ENCODE data around the gene PCDH1. TPM values are rescaled to one million over a fixed set of nuclear protein-coding genes. Genes with fewer than 3 reads are reported as not detected.

PCDH1 gene
- total RNA-seq, 1 experiment from 2014 or later: 0.45 TPM

DNA sequence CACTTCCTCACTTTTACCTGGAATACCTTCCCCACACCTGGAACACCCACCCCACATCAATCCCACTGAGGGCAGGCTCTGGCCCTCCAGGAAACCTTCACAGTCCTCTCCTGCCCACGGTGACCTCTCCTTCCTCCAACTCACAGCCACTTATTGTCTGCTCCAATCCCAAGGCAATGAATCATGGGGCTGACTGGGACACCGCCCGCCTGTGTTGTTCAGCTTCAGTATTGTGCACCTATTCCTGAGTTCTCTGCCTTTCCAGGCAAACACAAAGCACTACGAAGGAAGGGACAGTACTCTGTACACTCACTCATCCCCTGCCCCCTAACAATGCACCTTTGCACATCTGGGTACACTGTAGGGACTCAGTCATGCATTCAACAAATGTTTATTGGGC is 7.3 kb downstream of the PCDH1 start:
- intact Hi-C loops (cut with micrococcal nuclease; ENCODE audit: unreplicated experiment): no loop called here
- peaks cover 25% of the 10 kb centered on the region for H3K27me3 ChIP-seq (replicated peaks; ENCODE audit: insufficient read depth, low read depth, low read length, poor library complexity)
- H3K27ac ChIP-seq (ENCODE audit: low read depth, low read length, poor library complexity, severe bottlenecking): no peak overlapping the region

DNA sequence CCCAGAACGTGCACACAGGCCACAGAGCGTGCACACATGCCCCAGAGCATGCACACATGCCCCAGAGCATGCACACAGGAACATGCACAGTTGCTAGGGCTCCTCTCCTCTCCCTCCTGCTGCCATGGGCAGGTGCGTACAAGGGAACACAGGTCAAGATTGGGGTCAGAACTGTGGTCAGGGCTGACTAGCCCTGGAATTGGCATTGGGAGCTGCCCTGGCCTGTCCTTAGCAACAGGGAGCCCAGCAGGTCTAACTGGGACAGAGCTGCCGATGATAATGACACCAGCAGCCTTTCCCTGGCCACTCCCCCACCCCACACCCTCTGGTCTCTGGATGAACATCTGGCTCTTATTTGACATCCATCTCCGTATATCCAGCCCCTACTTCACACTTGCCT is 8.0 kb downstream of the PCDH1 start:
- Histone ChIP-seq H3K27ac (ENCODE audit: low read depth, low read length, poor library complexity, severe bottlenecking) (no peak overlapping the region), H3K4me1 (ENCODE audit: insufficient read depth, low read length, poor library complexity, severe bottlenecking) (no peaks in the 10 kb centered on the region), H3K27me3 (replicated peaks; ENCODE audit: insufficient read depth, low read depth, low read length, poor library complexity) (peaks cover 19% of the 10 kb centered on the region), H3K4me3 (ENCODE audit: low read depth, low read length, poor library complexity, severe bottlenecking) (no peak overlapping the region), H3K36me3 (ENCODE audit: insufficient read depth, low read length, poor library complexity, severe bottlenecking) (no peaks in the 10 kb centered on the region), H3K9me3 (ENCODE audit: low read depth, low read length, poor library complexity, severe bottlenecking) (no peaks in the 10 kb centered on the region)
- BruUV-seq (replicated peaks): no TSS peak
- POLR2A ChIA-PET (ENCODE audit: low non-redundant PET): no interaction called here
- intact Hi-C loops (cut with micrococcal nuclease; ENCODE audit: unreplicated experiment): no loop called here
- TF ChIP-seq, protein P1, sequence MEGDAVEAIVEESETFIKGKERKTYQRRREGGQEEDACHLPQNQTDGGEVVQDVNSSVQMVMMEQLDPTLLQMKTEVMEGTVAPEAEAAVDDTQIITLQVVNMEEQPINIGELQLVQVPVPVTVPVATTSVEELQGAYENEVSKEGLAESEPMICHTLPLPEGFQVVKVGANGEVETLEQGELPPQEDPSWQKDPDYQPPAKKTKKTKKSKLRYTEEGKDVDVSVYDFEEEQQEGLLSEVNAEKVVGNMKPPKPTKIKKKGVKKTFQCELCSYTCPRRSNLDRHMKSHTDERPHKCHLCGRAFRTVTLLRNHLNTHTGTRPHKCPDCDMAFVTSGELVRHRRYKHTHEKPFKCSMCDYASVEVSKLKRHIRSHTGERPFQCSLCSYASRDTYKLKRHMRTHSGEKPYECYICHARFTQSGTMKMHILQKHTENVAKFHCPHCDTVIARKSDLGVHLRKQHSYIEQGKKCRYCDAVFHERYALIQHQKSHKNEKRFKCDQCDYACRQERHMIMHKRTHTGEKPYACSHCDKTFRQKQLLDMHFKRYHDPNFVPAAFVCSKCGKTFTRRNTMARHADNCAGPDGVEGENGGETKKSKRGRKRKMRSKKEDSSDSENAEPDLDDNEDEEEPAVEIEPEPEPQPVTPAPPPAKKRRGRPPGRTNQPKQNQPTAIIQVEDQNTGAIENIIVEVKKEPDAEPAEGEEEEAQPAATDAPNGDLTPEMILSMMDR (conservative IDR thresholded peaks at IDR 0.05; ENCODE audit: low read depth, low read length): no peak
- TF ChIP-seq EZH2 (IDR thresholded peaks at IDR 0.05; ENCODE audit: borderline replicate concordance, low read depth, low read length, poor library complexity, severe bottlenecking): no peak
- DNase-seq (ENCODE audit: low spot score): no peak
- CTCF ChIA-PET: no interaction called here

More for the DNA sequence above, 7.3 kb downstream of the PCDH1 start:
- DNase-seq (ENCODE audit: low spot score): no peak
- Histone ChIP-seq H3K36me3 (ENCODE audit: insufficient read depth, low read length, poor library complexity, severe bottlenecking) (no peaks in the 10 kb centered on the region), H3K9me3 (ENCODE audit: low read depth, low read length, poor library complexity, severe bottlenecking) (no peaks in the 10 kb centered on the region), H3K4me1 (ENCODE audit: insufficient read depth, low read length, poor library complexity, severe bottlenecking) (peaks cover 5% of the 10 kb centered on the region), H3K4me3 (ENCODE audit: low read depth, low read length, poor library complexity, severe bottlenecking) (no peak overlapping the region)
- no TSS peak for BruUV-seq (replicated peaks)
- ChIA-PET POLR2A (ENCODE audit: low non-redundant PET) (no interaction called here), CTCF (no interaction called here)
- TF ChIP-seq, protein P1 (conservative IDR thresholded peaks at IDR 0.05; ENCODE audit: low read depth, low read length): no peak
- TF ChIP-seq EZH2 (IDR thresholded peaks at IDR 0.05; ENCODE audit: borderline replicate concordance, low read depth, low read length, poor library complexity, severe bottlenecking): no peak

DNA sequence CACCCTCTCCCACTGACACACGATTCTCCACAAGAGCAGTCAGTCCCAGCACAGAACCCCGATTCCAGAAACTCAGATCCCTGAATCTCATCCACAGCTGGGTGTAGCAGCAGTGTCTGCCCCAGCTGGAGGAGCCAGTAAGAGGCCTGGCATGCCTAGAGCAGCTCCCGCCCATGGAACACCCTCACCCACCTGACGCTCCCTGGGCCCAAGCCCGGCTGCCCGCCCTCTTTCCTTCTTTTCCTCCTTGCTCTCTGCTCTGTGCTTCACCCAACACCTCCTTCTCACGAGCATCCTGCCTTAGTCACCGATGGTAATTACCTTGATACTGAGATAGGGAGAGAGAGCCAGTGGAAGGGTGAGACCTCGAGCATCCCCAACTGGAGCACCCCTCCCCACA is 8.7 kb downstream of the PCDH1 start:
- ChIA-PET POLR2A (ENCODE audit: low non-redundant PET) (no interaction called here), CTCF (no interaction called here)
- no peak overlapping the region for H3K27ac ChIP-seq (ENCODE audit: low read depth, low read length, poor library complexity, severe bottlenecking)
- H3K4me1 ChIP-seq (ENCODE audit: insufficient read depth, low read length, poor library complexity, severe bottlenecking): no peaks in the 10 kb centered on the region
- no peaks in the 10 kb centered on the region for H3K9me3 ChIP-seq (ENCODE audit: low read depth, low read length, poor library complexity, severe bottlenecking)
- TF ChIP-seq, protein P1 (conservative IDR thresholded peaks at IDR 0.05; ENCODE audit: low read depth, low read length): no peak
- no peak for TF ChIP-seq EZH2 (IDR thresholded peaks at IDR 0.05; ENCODE audit: borderline replicate concordance, low read depth, low read length, poor library complexity, severe bottlenecking)
- intact Hi-C loops (cut with micrococcal nuclease; ENCODE audit: unreplicated experiment): no loop called here
- no peaks in the 10 kb centered on the region for H3K36me3 ChIP-seq (ENCODE audit: insufficient read depth, low read length, poor library complexity, severe bottlenecking)
- H3K27me3 ChIP-seq (replicated peaks; ENCODE audit: insufficient read depth, low read depth, low read length, poor library complexity): peaks cover 12% of the 10 kb centered on the region
- no peak for DNase-seq (ENCODE audit: low spot score)
- no peak overlapping the region for H3K4me3 ChIP-seq (ENCODE audit: low read depth, low read length, poor library complexity, severe bottlenecking)
- no TSS peak for BruUV-seq (replicated peaks)

Measured in A673 (cell line).